DMS79 treated with DMSO at 0.1 percent for 48 hours (cell line): ENCODE results near the gene DGUOK.
A peak's percentile ranks its signal among the peaks of the same experiment; 100 is the strongest.

Experiments
- DNase-seq: peaks from one replicate; lab custom pipeline; 2025; lab: John Stamatoyannopoulos, UW

Gene DGUOK

GRCh38 chr2:73979686-73980085, 53.0 kb downstream of the DGUOK start:
- no peak for DNase-seq

- DNase-seq: no peak
Measured at GRCh38 chr2:73980566-73980965, 53.9 kb downstream of the DGUOK start.

GRCh38 chr2:73981081-73982001, 54.7 kb downstream of the DGUOK start:
- peak; percentile 72 for DNase-seq

- peak; percentile 23 for DNase-seq
Measured at GRCh38 chr2:73982140-73982617, 55.5 kb downstream of the DGUOK start.

- peak; percentile 91 for DNase-seq
Measured at GRCh38 chr2:73983322-73984202, 56.9 kb downstream of the DGUOK start.

- peak; percentile 17 for DNase-seq
Measured at GRCh38 chr2:73984203-73984921, 57.7 kb downstream of the DGUOK start, which contains the start of gene TET3. Gene TET3, plus strand, starts transcription at chr2:73984910. Its CDS starts 1,494 bp downstream, at chr2:73986404.

- no peak for DNase-seq
Measured at GRCh38 chr2:73984922-73985307, 58.2 kb downstream of the DGUOK start.

GRCh38 chr2:73985308-73986084, 58.8 kb downstream of the DGUOK start:
- no peak for DNase-seq

- DNase-seq: no peak
Measured at GRCh38 chr2:73986085-73986681, 59.5 kb downstream of the DGUOK start.

GRCh38 chr2:73987109-73987947, 60.6 kb downstream of the DGUOK start:
- DNase-seq: no peak

GRCh38 chr2:73987948-73988700, 61.4 kb downstream of the DGUOK start:
- DNase-seq: no peak

GRCh38 chr2:73989972-73990371, 63.3 kb downstream of the DGUOK start:
- no peak for DNase-seq

GRCh38 chr2:73990531-73990930, 63.9 kb downstream of the DGUOK start:
- no peak for DNase-seq

- no peak for DNase-seq
Measured at GRCh38 chr2:73992036-73992435, 65.4 kb downstream of the DGUOK start.

GRCh38 chr2:73993376-73993775, 66.7 kb downstream of the DGUOK start:
- no peak for DNase-seq

GRCh38 chr2:73993778-73994177, 67.1 kb downstream of the DGUOK start:
- no peak for DNase-seq

GRCh38 chr2:73994178-73994831, 67.6 kb downstream of the DGUOK start:
- no peak for DNase-seq

GRCh38 chr2:73995810-73996209, 69.1 kb downstream of the DGUOK start:
- DNase-seq: no peak
